Stimulated activated CD4-positive, alpha-beta T cell treated with anti-CD3 and anti-CD28 coated beads, Interleukin-2, amount 100 ng/mL, for 24 hours (primary cell): ENCODE data around the gene KLK2.
A peak's percentile ranks its signal among the peaks of the same experiment; 100 is the strongest.
"Not testable (repeated sequence)": the region's sequence is repeated elsewhere in the genome, so short reads cannot be mapped to it uniquely, and the experiment has no call there.

ENCODE experiments used
- DNase-seq, 2 donors: peaks; one replicate each; pipeline ENCODE4 v3.0.0-alpha.2; 2020

Gene KLK2

GRCh38 chr19:50896089-50896590 lies 22.9 kb downstream of the KLK2 start:
- not testable (repeated sequence) for DNase-seq

GRCh38 chr19:50896591-50897190 lies 23.5 kb downstream of the KLK2 start:
- DNase-seq = peak in 1 of 2 donors; percentile 8

GRCh38 chr19:50897191-50897607 lies 24.0 kb downstream of the KLK2 start:
- DNase-seq = no peak

GRCh38 chr19:50897612-50898011 lies 24.4 kb downstream of the KLK2 start:
- no peak for DNase-seq

DNA sequence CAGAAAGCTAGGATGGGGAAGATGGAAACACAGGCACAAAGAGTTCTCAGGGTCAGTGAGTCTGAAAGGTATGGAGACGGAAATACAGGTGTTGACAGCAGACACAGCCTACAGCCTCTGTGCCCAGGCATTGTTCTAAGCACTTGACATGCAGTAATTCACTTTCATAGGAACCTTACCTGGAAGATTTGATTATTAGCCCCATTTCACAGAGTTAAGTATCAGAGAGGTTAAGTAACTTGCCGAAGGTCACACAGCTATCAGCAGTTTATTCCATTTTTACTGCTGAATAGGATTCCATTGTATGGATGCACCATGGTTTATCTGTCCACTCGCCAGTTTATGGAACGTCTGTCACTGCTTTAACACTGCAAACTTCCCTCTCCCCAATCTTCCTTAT lies 24.8 kb downstream of the KLK2 start:
- DNase-seq = no peak

DNA sequence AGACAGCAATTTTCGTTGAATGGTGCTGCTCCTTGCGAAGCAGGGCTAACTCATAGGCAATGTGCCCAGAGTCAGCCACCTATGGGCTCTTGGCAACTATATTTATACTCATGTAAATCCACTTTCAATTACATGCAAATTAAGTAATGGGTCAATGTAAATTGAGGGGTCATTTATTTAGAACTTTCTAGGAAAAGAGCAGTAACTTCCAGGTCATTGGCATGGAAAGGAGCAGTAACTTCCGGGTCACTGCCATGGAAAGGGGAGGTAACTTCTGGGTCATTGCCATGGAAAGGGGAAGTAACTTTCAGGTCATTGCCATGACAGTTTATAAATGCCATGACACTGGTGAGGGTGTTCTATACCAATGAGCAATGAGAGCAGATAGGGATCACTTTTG lies 26.3 kb downstream of the KLK2 start:
- no peak for DNase-seq

GRCh38 chr19:50902640-50903039 lies 29.4 kb downstream of the KLK2 start:
- DNase-seq = no peak

GRCh38 chr19:50906217-50906616 lies 33.0 kb downstream of the KLK2 start:
- peak; percentile 50 to 65 for DNase-seq

GRCh38 chr19:50908336-50908735 lies 35.1 kb downstream of the KLK2 start:
- DNase-seq = no peak

DNA sequence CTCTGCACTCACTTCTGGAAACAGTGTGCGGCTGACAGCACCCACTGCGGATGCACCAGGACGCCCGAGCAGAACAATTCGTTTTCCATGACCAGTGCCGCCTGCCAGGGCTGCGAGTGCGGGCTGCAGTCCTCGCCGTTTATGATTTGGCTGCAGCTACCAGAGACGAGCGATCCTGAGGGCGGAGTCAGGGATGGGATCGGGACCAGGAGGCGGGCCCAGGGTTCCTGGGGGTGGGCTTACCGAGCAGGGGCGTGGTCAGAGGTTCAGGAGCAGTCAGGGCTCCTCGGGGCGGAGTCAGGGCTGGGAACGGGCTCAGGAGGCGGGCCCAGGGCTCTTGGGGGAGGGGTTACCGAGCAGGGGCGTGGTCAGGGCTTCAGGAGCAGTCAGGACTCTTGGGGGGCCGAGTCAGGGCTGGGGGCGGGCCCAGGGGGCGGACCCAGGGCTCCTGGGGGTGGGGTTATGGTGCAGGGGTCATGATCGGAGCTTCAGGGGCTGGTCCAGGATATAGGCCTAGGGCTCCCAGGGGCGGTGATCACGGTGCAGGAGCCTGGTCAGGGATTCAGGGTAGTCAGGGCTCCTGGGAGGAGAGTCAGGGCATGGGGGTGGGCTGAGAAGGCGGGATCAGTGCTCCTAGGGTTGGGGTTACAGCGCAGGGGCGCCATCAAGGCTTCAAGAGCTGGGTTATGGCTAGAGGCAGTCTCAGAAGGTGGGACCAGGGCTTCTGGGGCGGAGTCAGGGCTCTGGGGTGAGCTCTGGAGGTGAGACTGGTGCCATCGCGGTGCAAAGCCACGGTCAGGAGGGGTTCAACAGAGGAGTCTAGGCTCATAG lies 36.2 kb downstream of the KLK2 start:
- DNase-seq = peak; percentile 30 to 61

DNA sequence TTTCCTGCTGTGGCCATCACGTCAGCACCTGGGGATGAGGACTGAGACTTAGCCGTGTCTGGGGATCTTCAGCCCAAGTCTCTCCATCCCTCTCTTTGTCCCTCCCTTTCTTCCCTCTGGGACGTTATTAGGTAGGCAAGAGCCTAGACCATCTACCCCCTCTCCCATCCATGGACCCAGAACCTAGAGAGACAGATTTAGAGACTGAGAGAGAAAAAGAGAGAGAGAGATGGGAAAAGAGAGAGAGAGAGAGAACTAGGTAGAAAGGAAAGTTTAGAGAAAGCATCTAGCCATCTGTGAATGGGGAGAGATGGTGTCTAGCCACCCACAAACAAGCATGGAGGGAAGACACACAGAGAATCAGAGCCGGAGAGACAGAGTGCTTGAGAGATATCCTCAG lies 37.5 kb downstream of the KLK2 start:
- no peak for DNase-seq

DNA sequence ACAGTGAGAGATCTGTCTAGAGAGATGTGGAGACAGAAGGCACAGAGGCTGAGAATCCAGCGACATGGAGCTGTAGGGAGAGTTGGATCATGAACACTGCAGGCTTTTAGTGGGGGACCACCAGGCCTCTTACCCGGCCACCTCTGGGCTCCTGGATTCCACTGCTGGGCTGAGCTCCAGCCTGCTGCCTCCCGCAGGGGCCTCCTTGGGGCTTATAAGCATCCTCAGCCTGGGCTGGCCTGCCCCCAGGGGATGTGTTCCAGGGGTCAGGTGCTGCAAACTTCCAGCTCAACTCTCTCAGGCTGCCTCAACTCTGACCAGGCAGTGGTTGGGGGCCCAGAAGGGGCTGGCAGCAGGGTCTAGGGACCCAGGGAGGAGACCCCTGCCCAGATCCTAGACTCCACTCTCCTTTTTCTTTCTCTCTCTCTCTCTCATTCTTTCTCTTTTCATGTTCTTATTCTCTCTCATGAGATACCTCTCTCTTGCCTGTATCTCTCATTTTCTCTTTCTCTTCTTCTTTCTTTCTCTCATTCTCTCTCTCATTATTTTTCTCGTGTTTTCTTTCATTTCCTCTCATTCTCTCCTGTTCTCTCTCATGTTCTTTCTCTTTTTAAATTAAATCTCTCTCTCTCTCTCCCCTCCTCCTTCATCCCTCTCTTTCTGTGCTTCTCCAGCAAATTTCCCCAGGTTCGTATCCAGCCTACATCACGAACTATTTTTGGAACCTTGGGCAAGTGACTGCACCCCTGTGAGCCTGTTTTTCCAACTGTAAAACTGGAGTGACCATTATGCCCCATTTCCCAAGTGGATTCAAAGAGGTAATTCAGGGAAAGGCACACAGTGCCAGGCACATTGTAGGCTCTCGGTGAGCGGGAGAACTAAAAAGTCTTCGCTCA lies 38.2 kb downstream of the KLK2 start, which contains the start of gene KLK4:
Gene KLK4, minus strand, starts transcription at position 190 of the 896 bp plus-strand sequence. CDS start 657 bp downstream, outside the sequence.
- no peak for DNase-seq

DNA sequence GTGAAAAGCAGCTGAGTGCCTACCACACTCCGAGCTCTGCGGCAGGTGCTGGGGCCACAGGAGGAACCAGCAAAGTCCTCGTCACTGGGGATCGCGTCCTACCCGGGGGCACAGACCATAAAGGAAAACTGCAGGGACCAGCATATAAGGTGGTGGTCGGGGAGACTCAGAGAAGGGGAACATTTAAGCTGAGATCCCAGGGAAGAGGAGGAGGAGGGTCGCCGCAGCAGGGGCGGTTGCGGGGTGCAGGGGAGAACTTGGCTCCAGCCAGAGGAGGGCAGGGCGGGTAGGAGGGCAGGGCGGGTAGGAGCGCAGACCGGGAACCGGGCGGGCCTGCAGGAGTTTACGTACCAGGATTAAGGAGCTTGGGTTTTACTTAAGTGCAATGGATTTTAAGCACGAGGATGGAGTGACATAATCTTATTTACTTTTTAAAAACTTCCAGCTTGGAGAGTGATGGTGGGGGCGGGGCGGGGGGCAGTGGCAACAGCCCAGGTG lies 38.9 kb downstream of the KLK2 start:
- DNase-seq = no peak

DNA sequence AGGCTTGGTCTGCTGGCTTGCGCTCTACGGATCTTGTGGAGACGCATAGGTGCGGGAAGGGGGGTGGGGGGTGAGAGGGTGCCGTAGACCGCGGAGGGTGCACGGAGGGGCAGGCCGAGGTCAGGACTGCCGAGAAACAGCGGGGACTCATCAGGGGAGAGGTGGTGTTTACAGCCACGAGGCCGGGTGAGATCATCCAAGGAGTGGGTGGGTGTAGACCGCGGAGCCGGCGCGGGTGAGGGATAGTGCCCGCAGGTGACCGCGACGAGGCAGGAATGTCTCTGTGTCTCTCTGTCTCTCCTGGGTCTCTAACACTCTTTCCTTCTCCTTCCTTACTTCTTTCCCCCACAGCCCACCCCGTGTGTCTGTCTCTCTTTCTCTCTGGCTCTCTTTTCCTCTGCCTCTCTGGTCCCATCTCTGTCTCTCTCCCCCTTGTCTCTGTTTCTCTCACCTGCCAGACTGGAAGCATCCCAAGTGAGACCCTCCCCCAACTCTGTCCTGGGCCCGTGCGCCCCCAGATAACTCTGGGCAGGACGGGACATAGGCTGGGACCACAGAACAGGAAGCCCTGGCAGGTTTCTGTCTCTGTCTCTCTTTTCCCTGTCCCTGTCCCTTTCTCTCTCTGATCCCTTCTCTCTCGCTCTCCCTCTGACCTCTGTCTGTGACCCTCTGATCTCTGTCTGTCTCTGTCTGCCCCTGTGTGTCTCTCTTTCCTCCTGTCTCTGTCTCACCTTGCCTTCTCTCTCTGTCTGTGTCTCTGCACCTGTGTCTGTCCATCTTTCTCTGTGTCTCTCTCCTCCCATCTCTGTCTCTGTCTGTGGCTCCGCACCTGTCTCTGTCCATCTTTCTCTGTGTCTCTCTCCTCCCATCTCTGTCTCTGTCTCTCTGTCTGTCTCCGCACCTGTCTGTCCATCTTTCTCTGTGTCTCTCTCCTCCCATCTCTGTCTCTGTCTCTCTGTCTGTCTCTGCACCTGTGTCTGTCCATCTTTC lies 39.8 kb downstream of the KLK2 start:
- DNase-seq = peak; percentile 30 to 31

DNA sequence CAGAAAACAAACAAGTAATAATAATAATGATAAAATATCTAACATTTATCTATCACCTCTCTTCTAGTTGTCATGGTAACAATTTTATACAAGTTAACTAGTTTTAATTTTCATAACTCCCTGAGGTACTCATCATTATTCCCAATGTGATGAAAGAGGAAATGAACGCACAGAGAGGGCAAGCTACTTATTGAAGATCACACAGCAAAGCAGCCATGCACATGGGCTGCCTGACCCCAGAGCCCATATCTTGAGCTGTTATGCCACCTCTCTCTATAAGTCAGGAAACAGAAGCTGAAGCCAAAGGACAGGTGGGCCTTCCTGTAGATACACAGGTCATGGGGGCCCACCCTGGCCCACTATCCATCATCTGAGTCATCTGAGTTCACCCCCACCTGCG lies 42.8 kb downstream of the KLK2 start:
- DNase-seq = no peak

DNA sequence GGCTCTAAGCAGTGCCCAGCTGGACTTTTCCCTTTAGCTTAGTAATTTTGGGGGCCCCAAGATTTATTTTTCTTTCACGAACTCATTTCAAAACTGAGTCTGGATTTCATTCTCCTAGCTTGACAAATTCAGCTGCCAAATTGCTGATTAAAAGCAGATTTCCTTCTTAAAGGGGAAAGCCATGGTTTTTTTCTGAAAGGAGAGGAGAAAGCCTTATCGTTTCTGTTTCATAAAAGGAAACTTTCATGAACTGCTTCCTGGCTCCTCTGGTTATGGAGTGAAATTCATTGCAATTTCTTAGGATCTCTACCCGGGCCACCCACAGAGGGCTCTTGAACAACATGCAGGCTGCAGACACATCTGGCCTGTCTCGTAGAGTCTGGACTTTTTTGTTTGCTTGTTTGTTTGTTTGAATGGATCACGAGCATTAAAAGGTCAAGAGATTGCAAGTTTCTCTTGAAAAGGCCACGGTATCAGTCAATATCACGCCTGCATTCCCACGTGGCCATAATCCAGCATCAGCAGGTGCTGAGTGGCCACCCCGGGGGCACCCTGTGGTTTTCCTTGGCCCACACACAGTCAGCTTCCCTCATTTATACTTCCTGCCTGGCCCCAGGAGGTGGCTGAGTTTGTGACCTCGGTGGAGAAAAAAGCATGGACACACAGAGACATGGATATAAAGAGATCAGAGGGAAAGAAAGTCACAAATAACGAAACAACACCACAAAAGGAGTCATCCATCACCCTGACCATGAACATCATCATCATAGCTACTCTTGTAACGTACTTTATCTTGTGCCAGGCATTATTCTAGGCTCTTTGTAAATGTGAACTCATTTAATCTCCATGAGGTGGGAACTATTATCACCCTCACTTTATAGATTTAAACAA lies 48.4 kb downstream of the KLK2 start:
- DNase-seq = no peak

GRCh38 chr19:50922317-50922853 lies 49.1 kb downstream of the KLK2 start:
- DNase-seq = peak; percentile 77 to 82

DNA sequence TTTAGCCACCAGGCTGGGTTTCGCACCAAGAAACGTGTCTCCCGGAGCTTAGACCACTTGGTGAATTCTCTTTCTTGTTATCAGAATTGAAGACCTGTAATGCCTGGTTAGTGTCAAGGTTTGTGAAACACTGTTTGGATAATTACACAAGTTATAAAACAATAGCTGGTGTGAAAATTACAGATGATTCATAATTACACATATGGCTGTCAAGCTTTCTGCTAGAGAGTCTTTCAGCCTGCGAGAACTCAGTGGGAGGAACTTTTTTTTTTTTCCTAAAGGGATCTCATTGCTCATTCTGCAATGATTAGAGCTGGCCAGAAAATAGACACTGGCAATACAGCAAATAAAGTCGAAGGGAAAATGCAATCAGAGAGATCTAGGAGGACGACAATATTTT lies 51.3 kb downstream of the KLK2 start:
- no peak for DNase-seq

- no peak for DNase-seq
Observed at GRCh38 chr19:50925734-50926133, 52.5 kb downstream of the KLK2 start.

GRCh38 chr19:50926144-50926543 lies 52.9 kb downstream of the KLK2 start:
- no peak for DNase-seq
